Activated T-cell treated with anti-CD3 and anti-CD28 coated beads for 1 hour (primary cell): ENCODE measurements around the gene SUPT3H.

Experiments
- DNase-seq: peaks from one replicate; pipeline ENCODE4 v3.0.0-alpha.2; 2020; ENCODE audit warnings: low read depth

Gene SUPT3H

DNA sequence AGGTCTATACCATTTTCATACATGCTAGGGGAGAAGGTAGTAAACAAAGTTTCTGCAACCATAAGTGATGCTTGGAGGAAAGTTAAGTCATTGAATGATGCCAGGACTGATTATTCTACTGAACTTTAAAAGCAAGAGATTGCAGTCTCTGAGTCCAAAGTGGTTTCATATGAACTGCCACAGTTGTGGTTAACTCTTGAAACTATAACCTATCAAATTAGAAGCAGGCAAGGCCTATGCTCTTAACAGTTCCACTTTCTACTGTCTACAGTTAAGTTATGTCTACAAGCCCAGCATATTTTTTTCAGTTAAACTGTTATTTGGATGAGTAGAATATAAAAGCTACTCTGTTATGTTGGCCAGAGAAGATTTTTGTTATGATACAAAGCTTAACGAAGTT lies 376.1 kb downstream of the SUPT3H start:
- no peak for DNase-seq

DNA sequence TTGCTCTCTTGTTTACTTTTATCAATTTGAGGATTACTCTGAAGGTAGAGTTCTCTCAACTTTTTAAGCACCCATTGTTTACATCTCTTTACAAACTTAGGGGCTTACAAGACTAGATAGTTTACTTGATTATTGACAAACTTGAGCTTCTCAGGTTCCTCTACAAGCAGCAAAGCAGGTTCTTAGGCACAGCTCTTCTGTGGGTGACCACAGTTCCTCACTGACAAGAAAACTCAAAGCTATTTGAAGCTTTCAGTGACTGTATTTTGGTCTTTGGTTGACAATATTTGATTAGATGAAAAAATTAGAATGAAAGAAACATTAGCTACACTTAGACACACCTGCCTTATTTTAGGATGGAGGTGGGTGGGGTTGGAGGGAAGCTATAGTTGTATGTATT lies 376.9 kb downstream of the SUPT3H start:
- no peak for DNase-seq

DNA sequence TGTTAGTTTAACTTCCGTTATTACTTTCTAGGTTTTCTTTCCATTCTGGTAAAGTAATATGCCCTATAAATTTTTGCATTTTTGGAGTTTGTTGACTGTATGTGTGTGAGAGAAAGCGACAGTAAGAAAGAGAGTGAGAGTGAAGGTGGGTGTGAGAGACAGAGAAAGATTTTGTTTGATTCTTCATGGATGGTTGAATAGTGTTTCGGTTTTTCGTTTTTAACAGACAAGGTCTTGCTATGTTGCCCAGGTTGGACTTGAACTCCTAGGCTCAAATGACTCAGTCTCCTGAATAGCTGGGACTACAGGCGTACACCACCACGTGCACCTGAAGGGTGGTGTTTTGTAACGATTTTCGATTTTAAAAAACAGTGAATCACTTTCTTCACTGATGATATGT lies 378.7 kb downstream of the SUPT3H start:
- no peak for DNase-seq

DNA sequence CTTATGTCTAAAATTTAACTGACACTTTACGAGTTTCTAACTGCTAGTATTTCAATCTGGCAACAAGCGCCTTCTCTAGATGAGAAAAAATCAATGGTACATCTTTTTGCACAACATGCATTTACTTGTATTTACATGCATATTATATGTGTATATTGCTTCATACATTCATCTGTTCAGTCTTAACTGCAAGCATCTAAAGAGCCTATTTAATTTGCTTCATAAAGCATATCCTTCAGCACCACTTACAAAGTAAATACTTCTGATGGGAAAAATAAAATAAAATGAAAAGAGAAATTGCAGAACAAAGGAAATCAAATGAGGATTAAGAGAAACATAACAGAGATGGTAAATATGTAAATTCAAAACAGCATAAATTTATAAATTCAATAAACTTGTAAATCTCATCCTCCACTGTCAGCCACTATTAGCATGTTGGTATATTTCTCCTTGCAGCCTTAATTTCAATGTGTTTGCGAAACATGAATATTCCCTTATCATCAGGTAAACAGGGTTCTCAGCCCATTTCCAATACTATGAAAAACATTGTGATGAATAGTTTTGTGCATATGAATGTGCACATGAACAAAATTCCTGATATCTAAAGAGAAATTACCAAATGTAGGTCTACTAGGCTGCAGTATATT lies 382.1 kb downstream of the SUPT3H start:
- no peak for DNase-seq

DNA sequence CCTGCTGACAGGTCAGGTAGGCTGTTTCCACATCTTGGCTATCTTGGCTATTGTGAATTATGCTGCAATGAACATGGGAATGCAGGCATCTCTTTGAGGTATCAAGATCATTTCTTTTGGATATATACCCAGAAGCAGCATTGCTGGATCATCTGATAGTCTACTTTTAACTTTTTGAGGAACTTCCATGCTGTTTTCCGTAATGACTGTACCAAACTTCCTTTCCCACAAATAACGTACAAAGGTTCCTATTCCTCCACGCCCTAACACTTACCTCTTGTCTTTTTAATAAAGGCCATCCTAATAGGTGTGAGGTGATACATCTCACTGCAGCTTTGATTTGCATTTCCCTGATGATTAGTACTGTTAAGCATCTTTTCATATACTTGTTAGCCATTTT lies 388.3 kb downstream of the SUPT3H start:
- DNase-seq: no peak

DNA sequence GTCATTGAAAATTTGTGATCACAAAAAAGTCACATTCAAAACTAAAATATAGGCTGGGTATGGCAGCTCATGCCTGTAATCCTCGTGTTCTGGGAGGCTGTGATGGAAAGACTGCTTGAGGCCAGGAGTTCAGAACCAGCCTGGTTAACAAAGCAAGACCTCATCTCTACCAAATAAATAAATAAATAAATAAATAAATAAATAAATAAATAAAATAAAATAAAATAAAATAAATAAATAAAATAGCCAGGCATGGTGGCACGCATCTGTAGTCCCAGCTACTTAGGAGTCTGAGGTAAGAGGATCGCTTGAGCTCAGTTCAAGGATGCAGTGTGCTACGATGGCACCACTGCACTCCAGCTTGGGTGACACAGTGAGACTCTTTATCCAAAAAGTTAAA lies 392.7 kb downstream of the SUPT3H start:
- DNase-seq: no peak

DNA sequence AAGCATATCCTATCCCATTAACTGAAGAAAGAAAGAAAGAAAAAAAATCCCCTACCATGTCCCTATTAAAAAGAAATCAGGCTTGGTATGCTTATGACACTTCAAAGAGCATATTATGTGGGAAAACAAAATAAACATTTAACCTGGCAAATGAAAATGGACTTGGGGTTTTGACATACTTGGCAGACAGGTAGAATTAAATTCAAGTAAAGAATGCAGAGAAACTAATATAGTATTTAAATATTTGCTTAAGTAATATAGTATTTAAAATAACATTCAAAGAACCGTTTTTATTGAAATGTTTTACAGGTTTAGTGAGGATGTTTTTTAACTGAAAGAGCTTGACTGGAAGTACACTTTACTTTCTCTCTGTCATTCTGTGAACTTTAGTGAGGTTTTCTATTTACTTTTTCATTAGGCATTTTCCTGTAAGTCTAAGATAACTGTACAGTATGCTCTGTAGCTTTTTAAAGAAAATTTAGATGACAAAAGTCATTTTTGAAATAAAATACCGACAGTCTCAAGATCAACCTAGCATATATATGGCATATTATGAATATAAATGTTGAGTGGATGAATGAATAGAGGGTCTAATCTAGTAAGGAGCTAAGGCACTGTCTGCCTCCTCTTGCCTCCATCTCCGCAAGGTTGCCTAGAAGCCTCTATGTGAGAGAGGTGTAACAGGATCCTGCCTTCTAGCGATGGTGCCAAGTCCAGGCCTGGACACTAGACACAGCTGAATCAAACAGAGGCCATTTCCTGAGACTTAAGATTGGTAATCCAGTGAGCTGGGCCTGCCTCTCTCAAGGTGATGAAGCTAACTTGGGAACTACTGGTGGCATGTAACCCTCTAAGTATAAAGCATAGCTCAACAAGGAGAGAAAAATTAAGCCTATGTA lies 394.0 kb downstream of the SUPT3H start:
- DNase-seq: no peak

DNA sequence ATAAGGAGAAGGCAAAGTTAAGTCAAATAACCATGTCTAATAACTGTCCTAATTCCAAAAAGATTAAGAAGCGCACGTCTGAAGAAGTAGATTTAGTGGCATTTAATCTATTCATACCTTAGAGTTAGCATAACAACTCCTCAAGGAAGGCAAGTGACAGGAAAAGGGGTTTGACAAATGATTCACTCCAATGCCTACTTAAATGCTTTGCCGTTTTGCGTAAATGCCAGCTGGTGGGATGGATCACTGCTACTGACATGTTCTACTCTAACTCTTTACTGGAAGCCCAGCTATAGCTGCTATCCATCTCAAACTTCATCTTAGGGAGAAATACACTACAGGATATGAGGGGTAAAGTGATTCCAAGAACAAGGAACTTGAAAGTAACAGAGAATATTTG lies 396.9 kb downstream of the SUPT3H start:
- no peak for DNase-seq

DNA sequence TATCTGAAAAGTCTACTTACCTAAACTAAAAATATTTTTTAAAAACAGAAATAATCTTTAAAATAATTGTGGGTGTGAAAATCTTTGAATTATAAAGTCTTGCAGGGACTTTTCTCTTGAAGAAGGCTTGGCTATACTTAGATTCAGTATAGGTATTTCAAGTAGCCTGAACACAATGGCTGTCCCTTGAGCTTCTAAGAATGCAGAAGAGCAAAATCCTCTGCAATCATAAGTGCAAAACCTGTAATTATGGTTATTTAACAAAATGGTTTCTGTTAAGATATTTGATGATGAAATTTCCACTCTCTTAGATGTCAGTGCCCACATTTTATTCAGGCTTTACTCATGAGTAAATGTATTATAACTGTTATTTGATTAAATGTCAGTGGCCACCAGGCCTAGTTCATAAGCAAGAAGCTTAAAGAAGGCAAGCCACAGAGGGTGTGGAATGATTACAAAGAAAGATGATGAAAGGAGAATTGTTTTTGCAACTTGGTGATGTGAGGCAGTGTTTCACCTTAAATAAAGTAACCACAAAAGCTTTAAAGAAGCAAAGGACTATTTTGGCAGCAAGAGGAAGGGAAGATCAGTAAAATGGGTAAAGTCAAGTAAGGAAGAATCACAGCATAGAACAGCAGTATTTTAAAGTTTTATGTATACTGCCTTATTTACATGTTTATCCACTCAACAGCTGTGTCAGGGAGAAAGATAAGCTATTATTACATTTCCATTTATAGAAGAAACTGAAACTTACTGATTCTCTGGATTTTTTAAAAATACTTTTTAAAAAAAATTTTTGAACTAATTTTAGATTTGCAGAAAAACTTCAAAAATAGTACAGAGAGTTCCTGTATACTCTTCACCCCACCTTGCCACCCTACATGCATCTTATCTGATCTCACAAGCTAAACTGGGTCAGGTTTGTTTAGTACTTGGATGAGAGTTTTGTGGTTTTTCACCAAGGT lies 400.8 kb downstream of the SUPT3H start:
- no peak for DNase-seq

DNA sequence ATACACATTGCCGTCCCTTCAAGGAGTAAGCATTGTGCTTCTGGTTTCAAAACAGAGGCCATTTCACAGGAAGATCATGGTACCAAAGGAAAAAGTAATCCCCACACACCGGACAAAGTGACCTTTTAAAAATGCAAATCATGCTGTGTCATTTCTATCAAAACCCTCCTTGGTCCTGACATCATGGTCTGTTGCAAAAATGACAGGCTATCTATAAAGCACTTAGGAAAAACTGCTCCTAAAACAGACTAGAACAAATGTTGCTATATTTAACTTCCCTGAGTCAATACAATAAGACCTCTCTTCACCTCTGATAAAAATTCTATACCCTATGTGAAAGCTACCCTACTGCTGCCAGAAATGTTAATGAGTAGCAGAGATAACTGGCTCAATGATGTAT lies 403.2 kb downstream of the SUPT3H start:
- no peak for DNase-seq

DNA sequence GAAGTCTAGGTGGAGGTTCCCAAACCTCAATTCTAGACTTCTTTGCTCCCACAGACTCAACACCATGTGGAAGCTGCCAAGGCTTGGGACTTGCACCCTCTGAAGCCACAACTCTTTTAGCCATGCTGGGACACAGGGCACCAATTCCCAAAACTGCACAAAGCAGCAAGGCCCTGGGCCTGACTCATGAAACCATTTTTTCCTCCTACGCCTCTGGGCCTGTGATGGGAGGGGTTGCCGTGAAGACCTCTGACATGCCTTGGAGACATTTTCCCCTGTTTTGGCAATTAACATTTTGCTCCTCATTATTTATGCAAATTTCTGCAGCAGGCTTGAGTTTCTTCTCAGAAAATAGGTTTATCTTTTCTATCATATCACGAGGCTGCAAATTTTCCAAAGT lies 405.0 kb downstream of the SUPT3H start:
- no peak for DNase-seq

DNA sequence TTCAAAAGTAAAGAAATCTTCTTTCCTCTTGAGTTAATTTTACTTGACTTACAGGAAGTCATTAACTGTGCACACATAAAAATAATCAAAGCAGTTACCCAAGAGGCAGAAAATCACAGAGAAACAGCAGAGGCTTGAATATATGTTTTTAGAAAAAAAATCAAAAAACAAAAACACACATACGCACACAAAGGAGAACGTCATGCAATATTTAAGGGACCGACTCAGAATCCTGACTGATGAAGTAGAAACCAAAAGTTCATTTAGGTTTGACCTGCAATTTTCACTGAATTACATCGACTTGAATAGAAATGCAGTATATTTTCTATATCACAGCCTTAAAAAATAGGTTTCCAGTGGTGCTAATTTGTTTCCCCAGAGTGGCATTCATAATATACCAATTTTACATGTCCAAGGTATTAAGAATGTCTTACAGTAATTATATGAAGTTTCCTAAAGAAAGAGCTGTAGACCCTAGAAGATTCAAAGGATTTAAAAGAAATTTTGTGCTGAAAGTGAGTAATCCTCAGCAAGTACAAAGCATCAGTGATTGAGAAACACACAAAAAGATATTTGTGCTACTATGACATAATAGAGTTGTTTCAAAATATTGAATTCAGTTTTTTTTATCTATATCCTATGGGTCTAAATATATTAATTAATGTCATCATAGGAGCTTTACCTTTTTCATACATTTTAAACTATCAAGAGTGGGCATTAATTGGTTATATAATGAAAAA lies 408.1 kb downstream of the SUPT3H start:
- DNase-seq: no peak

DNA sequence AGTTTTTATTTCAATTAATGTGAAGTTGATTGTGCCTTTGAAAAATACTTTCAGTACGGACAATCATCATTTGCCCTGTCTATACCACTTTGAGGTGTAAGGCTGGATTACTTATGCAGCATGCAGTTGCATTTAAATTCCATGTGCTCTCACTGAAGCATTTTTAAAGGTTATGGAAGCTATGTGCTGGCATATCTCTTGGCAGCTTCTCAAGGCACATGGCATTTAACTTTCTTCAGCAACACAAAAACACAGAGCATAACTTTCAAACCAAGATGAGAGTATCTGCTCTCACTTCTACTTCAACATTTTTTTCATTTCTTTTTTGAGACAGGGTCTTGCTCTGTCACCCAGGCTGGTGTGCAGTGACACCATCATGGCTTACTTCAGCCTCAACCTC lies 410.3 kb downstream of the SUPT3H start:
- DNase-seq: no peak

DNA sequence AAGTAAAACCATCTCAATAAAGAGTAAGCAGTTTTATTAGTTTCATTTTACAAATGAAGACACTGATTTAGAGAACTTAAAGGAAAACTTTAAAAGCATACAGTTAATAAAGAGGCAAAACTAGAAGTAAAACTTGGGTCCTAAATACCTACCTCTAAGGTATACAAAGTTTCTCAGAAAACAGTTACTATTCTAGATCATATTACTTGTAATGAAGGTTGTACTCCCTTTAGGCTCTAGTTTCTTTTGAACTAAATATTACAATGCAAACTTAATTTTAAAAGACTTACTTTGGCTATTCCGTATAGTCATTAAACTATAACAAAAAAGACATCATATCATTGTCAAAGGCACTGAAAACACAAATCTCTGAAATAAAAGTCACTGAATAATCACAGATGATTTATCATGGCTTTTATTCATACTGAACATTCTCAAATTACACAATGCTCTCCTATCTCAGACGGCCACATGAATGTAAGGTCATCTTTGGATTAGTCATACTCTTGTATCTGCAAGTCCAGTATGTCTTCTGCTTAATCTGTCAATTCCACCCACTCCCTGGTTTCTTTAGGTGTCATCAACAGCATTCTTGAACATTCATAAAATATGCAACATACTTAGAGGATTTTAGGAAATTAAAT lies 411.2 kb downstream of the SUPT3H start:
- DNase-seq: no peak

DNA sequence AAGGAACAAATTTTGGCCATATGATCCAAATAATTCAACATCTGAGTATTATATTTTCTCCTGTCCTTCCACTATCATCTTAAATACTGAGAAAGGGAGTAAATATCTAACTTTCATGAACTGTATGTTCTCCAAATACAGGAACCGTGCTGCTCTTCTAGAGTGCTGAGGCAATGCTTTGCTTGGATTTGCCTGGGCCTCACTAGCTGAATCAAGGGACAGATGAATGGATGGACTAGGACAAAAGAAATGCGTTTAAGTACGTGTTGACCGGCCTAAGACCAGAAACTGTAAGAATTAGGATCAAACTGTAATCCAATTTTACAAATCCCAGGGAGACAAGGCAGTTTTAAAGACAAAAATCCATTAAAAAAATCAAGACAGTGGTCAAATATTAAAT lies 412.0 kb downstream of the SUPT3H start:
- DNase-seq: no peak

DNA sequence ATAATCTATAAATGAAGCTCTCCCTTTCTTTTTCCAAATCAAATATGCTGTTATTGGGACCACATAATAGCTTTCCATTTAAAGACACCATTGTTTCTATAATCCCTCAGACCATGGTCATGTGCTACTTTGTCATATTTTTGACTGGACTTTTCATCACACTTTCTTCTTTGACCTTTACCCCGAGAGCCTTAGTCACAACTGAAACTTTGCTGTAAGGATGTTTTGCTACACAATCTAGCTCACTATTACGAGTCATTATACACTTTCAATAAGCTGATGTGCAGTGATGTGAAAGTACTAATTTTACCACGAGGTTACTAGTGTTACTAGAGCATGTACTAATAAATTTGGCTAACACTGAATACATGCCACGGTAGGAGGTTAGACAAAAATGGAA lies 416.8 kb downstream of the SUPT3H start:
- no peak for DNase-seq

DNA sequence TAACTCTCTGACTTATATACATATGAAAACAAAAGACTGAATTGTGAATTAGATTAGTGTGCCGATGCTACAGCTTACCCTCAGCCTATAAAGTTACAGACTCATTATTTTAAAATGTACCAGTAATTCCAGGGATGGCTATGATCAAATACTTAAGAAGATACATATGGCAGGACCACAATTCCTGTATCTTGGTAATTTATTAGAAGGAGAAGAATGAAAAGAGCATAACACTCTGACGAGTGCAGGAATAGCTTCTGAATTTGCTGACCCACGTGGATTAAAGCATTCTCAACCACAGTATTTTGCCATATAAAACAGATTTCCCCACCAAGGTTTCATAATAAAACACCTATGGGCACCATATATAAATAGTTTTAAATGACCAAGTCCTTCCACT lies 418.1 kb downstream of the SUPT3H start:
- DNase-seq: no peak

DNA sequence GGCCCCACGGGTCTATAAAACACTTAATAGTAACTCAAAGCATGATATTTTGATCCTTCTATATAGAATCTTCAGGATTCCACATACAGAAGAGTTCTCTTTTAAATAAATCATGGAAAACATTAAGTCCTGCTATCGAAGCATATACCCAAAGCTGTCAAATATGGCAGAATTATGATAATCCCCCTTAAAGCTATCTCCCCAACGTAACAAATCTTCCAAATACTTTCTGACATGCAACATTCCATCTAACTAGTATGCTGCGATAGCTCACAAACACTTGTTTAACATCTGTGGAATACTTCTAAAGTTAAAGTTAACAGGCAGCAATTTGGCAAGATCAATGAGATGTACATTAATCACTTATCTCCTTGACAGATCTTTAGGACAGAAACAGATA lies 420.6 kb downstream of the SUPT3H start:
- DNase-seq: no peak

DNA sequence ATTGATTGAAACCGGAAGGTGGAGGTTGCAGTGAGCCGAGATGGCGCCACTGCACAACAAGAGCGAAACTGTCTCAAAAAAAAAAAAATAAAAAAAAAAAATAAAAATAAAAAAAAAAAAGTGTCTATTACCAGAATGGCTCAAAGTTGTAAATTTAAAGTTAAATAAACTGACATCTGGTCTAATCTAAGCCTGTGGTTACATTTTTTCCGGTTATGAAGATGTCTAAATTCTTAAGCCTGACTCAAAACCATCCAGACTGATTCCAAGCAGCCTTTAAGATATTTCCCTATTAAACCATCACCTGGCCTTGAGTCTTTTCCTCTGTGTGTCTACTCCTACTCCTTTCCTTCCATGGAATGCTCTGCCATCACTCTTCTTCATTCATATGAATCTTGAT lies 421.3 kb downstream of the SUPT3H start:
- DNase-seq: no peak

DNA sequence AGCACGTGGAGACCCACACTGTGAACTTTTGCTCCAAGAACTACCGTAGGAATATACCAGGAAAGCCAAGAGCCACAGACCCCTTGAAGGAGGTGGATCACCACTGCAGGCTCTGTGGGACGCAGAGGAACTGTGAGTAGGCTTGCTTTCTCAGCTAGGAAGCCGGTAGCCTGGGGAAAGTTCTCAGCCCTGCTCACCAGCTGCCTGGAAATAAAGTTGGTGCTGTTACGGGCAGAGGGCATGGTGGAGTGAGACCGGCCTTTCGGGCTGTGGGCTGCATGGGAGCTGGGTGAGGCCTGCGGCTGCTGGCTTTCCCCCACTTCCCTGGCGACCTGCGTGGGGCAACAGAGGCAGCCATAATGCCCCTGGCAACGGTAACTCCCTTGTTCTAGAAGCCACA lies 422.6 kb downstream of the SUPT3H start:
- DNase-seq: no peak

DNA sequence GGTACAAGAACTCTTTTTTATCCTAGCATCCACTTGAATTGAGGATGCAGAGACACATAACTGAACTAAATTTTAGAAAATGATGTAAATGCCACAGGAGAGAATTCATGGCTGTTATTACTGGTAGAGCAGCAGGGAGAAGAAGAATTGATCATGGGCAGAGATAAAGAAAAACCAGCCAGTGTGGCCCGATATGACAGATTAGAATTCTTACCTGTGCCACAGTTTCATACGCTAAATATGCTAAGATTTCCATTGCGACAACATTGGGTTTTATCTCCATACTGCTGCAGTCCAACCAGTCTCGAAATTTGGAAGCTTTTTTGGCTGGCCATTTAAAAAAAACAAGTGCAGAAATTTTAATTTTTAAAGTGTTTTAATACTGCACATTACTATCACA lies 423.5 kb downstream of the SUPT3H start:
- no peak for DNase-seq
